H9 (cell line): ENCODE results near the gene LGR5. TPM values are rescaled to one million over a fixed set of nuclear protein-coding genes. Genes with fewer than 3 reads are reported as not detected.

ENCODE experiments used
- DNase-seq: peaks from one replicate; pipeline ENCODE4 v3.0.0-alpha.2; 2017
- H2AFZ ChIP-seq: one replicate; pipeline ENCODE4 v1.6.1; 2013; ENCODE audit warnings: mild to moderate bottlenecking, low read length, control low read depth, moderate library complexity
- H2AK5ac ChIP-seq: 2 replicates; pipeline ENCODE4 v1.6.1; 2013; ENCODE audit warnings: low read length, control low read depth, mixed read lengths; ENCODE audit not compliant: insufficient read length
- H2BK120ac ChIP-seq: one replicate; pipeline ENCODE4 v1.6.1; 2013; ENCODE audit warnings: low read depth, mild to moderate bottlenecking, low read length, control low read depth, inconsistent platforms; ENCODE audit not compliant: poor library complexity, severe bottlenecking
- H2BK12ac ChIP-seq: 2 replicates; pipeline ENCODE4 v1.6.1; 2013; ENCODE audit warnings: low read length, control low read depth, mixed read lengths, low read depth; ENCODE audit not compliant: insufficient read length
- H2BK15ac ChIP-seq: 2 replicates; pipeline ENCODE4 v1.6.1; 2013; ENCODE audit warnings: low read depth, low read length, control low read depth
- H2BK20ac ChIP-seq: one replicate; pipeline ENCODE4 v1.6.1; 2013; ENCODE audit warnings: low read depth, mild to moderate bottlenecking, low read length, control low read depth, inconsistent platforms; ENCODE audit not compliant: poor library complexity, severe bottlenecking
- H2BK5ac ChIP-seq: 2 replicates; pipeline ENCODE4 v1.6.1; 2013; ENCODE audit warnings: low read length, control low read depth, mixed read lengths; ENCODE audit not compliant: insufficient read length
- H3K14ac ChIP-seq: 2 replicates; pipeline ENCODE4 v1.6.1; 2013; ENCODE audit warnings: low read length, control low read depth; ENCODE audit not compliant: insufficient read depth
- H3K18ac ChIP-seq: 2 replicates; pipeline ENCODE4 v1.6.1; 2013; ENCODE audit warnings: low read depth, mild to moderate bottlenecking, mixed read lengths, low read length, control low read depth; ENCODE audit not compliant: insufficient read length
- H3K23ac ChIP-seq: 2 replicates; pipeline ENCODE4 v1.6.1; 2013; ENCODE audit warnings: low read length, control low read depth, mixed read lengths, low read depth; ENCODE audit not compliant: insufficient read length
- H3K23me2 ChIP-seq: 2 replicates; pipeline ENCODE4 v1.6.1; 2013; ENCODE audit warnings: low read depth, mild to moderate bottlenecking, mixed read lengths, low read length, control low read depth; ENCODE audit not compliant: insufficient read length, poor library complexity, severe bottlenecking
- H3K27ac ChIP-seq: 2 replicates; pipeline ENCODE4 v1.5.1; 2013; ENCODE audit warnings: low read length, control low read depth, mixed read lengths, low read depth; ENCODE audit not compliant: insufficient read length
- H3K27me3 ChIP-seq: 2 replicates; pipeline ENCODE4 v1.6.1; 2013; ENCODE audit warnings: low read length, control low read depth, inconsistent platforms; ENCODE audit not compliant: insufficient read depth
- H3K4ac ChIP-seq: 2 replicates; pipeline ENCODE4 v1.6.1; 2013; ENCODE audit warnings: low read depth, mild to moderate bottlenecking, control low read depth, inconsistent platforms, low read length, moderate library complexity
- H3K4me1 ChIP-seq: 2 replicates; pipeline ENCODE4 v1.6.1; 2013; ENCODE audit warnings: low read length, control low read depth, inconsistent platforms; ENCODE audit not compliant: insufficient read depth
- H3K4me2 ChIP-seq: 2 replicates; pipeline ENCODE4 v1.6.1; 2013; ENCODE audit warnings: low read length, control low read depth, mixed read lengths; ENCODE audit not compliant: insufficient read length, insufficient read depth
- H3K56ac ChIP-seq: 2 replicates; pipeline ENCODE4 v1.6.1; 2013; ENCODE audit warnings: low read depth, mild to moderate bottlenecking, mixed read lengths, low read length, control low read depth; ENCODE audit not compliant: insufficient read length
- H3K79me1 ChIP-seq: 2 replicates; pipeline ENCODE4 v1.6.1; 2013; ENCODE audit warnings: low read depth, mild to moderate bottlenecking, moderate library complexity, low read length, control low read depth, inconsistent platforms; ENCODE audit not compliant: insufficient read depth, poor library complexity, severe bottlenecking
- H3K79me2 ChIP-seq: 2 replicates; pipeline ENCODE4 v1.6.1; 2013; ENCODE audit warnings: low read length, control low read depth, inconsistent platforms; ENCODE audit not compliant: insufficient read depth
- H3K9ac ChIP-seq: 2 replicates; pipeline ENCODE4 v1.6.1; 2013; ENCODE audit warnings: low read length, control low read depth, mixed read lengths; ENCODE audit not compliant: insufficient read length; ENCODE audit errors: extremely low read depth
- H3K9me3 ChIP-seq: one replicate; pipeline ENCODE4 v1.6.1; 2013; ENCODE audit warnings: low read depth, low read length, inconsistent platforms; ENCODE audit not compliant: control insufficient read depth
- H3T11ph ChIP-seq: one replicate; pipeline ENCODE4 v1.6.1; 2013; ENCODE audit warnings: mild to moderate bottlenecking, low read length, control low read depth, inconsistent platforms
- H4K20me1 ChIP-seq: one replicate; pipeline ENCODE4 v1.6.1; 2013; ENCODE audit not compliant: control insufficient read depth, insufficient read length, insufficient read depth
- H4K5ac ChIP-seq: 2 replicates; pipeline ENCODE4 v1.6.1; 2013; ENCODE audit warnings: low read depth, mild to moderate bottlenecking, mixed read lengths, low read length, control low read depth; ENCODE audit not compliant: insufficient read length
- H4K8ac ChIP-seq: replicated peaks from 2 replicates; pipeline ENCODE4 v1.6.1; 2013; ENCODE audit warnings: low read length, control low read depth, mixed read lengths, low read depth; ENCODE audit not compliant: insufficient read length
- H4K91ac ChIP-seq: 2 replicates; pipeline ENCODE4 v1.6.1; 2013; ENCODE audit warnings: low read depth, mild to moderate bottlenecking, moderate library complexity, mixed read lengths, low read length, control low read depth; ENCODE audit not compliant: insufficient read length
- H3K27ac Mint-ChIP-seq, 3 experiments: 2 replicates in 2 of 3; 3 replicates in 1 of 3; pipeline ENCODE4 v1.8.0; 2020 to 2021; ENCODE audit warnings: mixed read lengths in 3 of 3, mild to moderate bottlenecking in 1 of 3, moderate library complexity in 1 of 3
- H3K27me3 Mint-ChIP-seq: 2 replicates; pipeline ENCODE4 v1.8.0; 2021; ENCODE audit warnings: low read depth, mild to moderate bottlenecking, moderate library complexity, mixed read lengths
- H3K36me3 Mint-ChIP-seq, 3 experiments: 2 replicates in 2 of 3; 3 replicates in 1 of 3; pipeline ENCODE4 v1.8.0; 2020 to 2021; ENCODE audit warnings: low read depth in 3 of 3, mixed read lengths in 3 of 3; ENCODE audit not compliant: insufficient read depth in 1 of 3
- H3K4me1 Mint-ChIP-seq, 2 experiments: 2 replicates each; pipeline ENCODE4 v1.8.0; 2020; ENCODE audit warnings: mixed read lengths in 2 of 2
- H3K4me3 Mint-ChIP-seq, 2 experiments: 2 replicates in 1 of 2; 3 replicates in 1 of 2; pipeline ENCODE4 v1.8.0; 2020 to 2021; ENCODE audit warnings: mild to moderate bottlenecking in 2 of 2, mixed read lengths in 2 of 2, moderate library complexity in 1 of 2
- H3K9me3 Mint-ChIP-seq, 2 experiments: 2 replicates in 1 of 2; 3 replicates in 1 of 2; pipeline ENCODE4 v1.8.0; 2020; ENCODE audit warnings: mild to moderate bottlenecking in 2 of 2, mixed read lengths in 2 of 2, moderate library complexity in 1 of 2
- WGBS: extraction: QIAGEN DNeasy Blood & Tissue Kit; methylation state at CpG from one replicate; pipeline ENCODE4 v1.1.7; 2013; ENCODE audit warnings: missing lambda C conversion rate, low lambda C conversion rate, mixed read lengths; ENCODE audit not compliant: insufficient read length; ENCODE audit errors: extremely low coverage; 5-methylcytosine and 5-hydroxymethylcytosine counted together
- total RNA-seq: library from RNA; stranded (reverse); gene quantifications from 2 replicates; pipeline ENCODE4 v1.2.1, GENCODE V29; 2021
- TF ChIP-seq, protein P1 (sequence below): fragments of 200-600 bp; sonication (generic); conservative IDR thresholded peaks from 3 replicates; pipeline ENCODE4 v1.8.0; 2021; ENCODE audit warnings: antibody characterized with exemption, mild to moderate bottlenecking

Gene LGR5
- total RNA-seq, 1 experiment from 2014 or later: 0.09 TPM

DNA sequence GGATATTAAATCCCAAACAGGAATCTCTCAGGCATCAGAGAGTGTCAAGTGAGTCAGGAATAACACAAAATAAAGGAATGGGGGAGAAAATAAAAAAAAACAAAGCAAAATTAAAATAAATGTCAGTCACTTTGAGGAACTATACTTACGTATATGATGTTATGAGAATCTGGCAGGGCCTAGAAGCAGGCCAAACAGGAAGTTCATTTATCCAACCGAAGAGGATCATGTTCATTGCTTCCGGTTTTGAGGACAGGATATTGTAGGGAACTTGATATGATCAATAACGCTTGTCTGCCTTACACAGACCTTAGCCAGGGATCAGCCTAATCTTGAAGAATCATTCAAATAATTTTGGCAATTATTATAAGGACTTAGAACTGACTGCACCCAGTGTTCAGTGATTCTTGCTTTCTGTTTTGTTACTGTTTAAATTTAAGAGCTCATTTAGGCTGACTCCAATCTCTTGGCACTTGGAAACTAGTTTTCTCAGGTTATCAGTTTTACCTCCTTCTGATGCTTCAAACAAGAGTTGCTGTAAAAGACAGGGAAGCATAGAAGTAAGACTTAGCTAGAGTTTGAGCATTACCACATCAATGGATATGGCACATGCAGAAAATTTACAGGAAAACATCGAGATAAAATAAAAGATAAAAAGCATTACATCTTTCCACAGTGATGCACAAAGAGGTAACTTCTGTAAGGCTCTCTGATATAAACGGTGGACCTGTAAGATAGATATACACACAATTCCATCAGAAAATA lies 170.6 kb downstream of the LGR5 start:
- H3K27ac ChIP-seq: no peak overlapping the region
- H3K79me2 ChIP-seq: no peaks in the 10 kb centered on the region
- DNase-seq: no peak
- H2BK5ac ChIP-seq: no peak overlapping the region
- H3K14ac ChIP-seq: no peak overlapping the region
- H3K9ac ChIP-seq: no peak overlapping the region
- no peak overlapping the region for H3K56ac ChIP-seq
- H3K4ac ChIP-seq: no peak overlapping the region
- H2BK12ac ChIP-seq: no peak overlapping the region
- H3K27me3 ChIP-seq: no peaks in the 10 kb centered on the region
- H4K8ac ChIP-seq: no peak overlapping the region
- H3K27ac Mint-ChIP-seq: no peak overlapping the region
- H3K4me1 Mint-ChIP-seq: no peaks in the 10 kb centered on the region
- H2BK120ac ChIP-seq: no peak overlapping the region
- no peaks in the 10 kb centered on the region for H3K23me2 ChIP-seq
- H3K18ac ChIP-seq: no peak overlapping the region
- no peak overlapping the region for H3K23ac ChIP-seq
- no CpG with 5 or more reads among the region's 6 CpGs for WGBS
- no peak overlapping the region for H2BK20ac ChIP-seq
- no peaks in the 10 kb centered on the region for H3K9me3 ChIP-seq
- no peak overlapping the region for H4K5ac ChIP-seq
- no peak overlapping the region for H2AFZ ChIP-seq
- no peak overlapping the region for H2BK15ac ChIP-seq
- TF ChIP-seq, protein P1, sequence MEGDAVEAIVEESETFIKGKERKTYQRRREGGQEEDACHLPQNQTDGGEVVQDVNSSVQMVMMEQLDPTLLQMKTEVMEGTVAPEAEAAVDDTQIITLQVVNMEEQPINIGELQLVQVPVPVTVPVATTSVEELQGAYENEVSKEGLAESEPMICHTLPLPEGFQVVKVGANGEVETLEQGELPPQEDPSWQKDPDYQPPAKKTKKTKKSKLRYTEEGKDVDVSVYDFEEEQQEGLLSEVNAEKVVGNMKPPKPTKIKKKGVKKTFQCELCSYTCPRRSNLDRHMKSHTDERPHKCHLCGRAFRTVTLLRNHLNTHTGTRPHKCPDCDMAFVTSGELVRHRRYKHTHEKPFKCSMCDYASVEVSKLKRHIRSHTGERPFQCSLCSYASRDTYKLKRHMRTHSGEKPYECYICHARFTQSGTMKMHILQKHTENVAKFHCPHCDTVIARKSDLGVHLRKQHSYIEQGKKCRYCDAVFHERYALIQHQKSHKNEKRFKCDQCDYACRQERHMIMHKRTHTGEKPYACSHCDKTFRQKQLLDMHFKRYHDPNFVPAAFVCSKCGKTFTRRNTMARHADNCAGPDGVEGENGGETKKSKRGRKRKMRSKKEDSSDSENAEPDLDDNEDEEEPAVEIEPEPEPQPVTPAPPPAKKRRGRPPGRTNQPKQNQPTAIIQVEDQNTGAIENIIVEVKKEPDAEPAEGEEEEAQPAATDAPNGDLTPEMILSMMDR: no peak
- H3K4me3 Mint-ChIP-seq: no peak overlapping the region
- peaks cover 31 to 78% (median 54%) of the 10 kb centered on the region in 3 experiments; a peak in 6 of 7 replicates for H3K36me3 Mint-ChIP-seq
- no peak overlapping the region for H3T11ph ChIP-seq
- no peaks in the 10 kb centered on the region for H3K27me3 Mint-ChIP-seq
- no peak overlapping the region for H4K91ac ChIP-seq
- no peaks in the 10 kb centered on the region for H3K79me1 ChIP-seq
- H3K4me2 ChIP-seq: no peak overlapping the region
- H2AK5ac ChIP-seq: no peak overlapping the region
- H4K20me1 ChIP-seq: no peaks in the 10 kb centered on the region
- no peaks in the 10 kb centered on the region for H3K9me3 Mint-ChIP-seq
- H3K4me1 ChIP-seq: no peaks in the 10 kb centered on the region
